HepG2 (cell line): ENCODE results near the gene RASAL1. TPM values are rescaled to one million over a fixed set of nuclear protein-coding genes. Genes with fewer than 3 reads are reported as not detected.

Source experiments
- PITX1 ChIP-seq: sonication (generic); formaldehyde crosslinking; IDR thresholded peaks from 2 replicates; pipeline ENCODE4 v1.5.1; 2020; ENCODE audit warnings: mild to moderate bottlenecking, missing genetic modification reagents
- POLR2G ChIP-seq: fragments of 200-400 bp; formaldehyde crosslinking; IDR thresholded peaks from 2 replicates; pipeline ENCODE4 v1.6.1; 2018; ENCODE audit warnings: mild to moderate bottlenecking, low read depth, low read length, moderate library complexity
- ZBTB1 ChIP-seq: sonication (generic); formaldehyde crosslinking; IDR thresholded peaks from 2 replicates; pipeline ENCODE4 v1.4.0; 2020; ENCODE audit warnings: missing genetic modification reagents, borderline replicate concordance
- ZNF263 ChIP-seq: sonication (generic); formaldehyde crosslinking; IDR thresholded peaks from 2 replicates; pipeline ENCODE4 v1.4.0; 2020; ENCODE audit warnings: missing genetic modification reagents
- ZNF496 ChIP-seq: sonication (generic); formaldehyde crosslinking; IDR thresholded peaks from 2 replicates; pipeline ENCODE4 v1.8.1; 2023; ENCODE audit warnings: mild to moderate bottlenecking, moderate library complexity, missing genetic modification reagents; ENCODE audit not compliant: insufficient replicate concordance
- polyA plus RNA-seq, 8 experiments: library from polyadenylated mRNA; depleted of rRNA in 3 of 8; stranded (reverse) in 7 of 8; unstranded in 1 of 8; fragments of >200 nt; fragmentation: Illumina TruSeq in 4 of 8; extraction: Trizol in 4 of 8; gene quantifications; 2 replicates each; pipeline versions ENCODE4 v1.2.1 to v1.2.3, GENCODE V29; 2011 to 2016; ENCODE audit warnings: low read depth in 4 of 8, missing spikeins in 1 of 8, mixed read lengths in 1 of 8; ENCODE audit not compliant: insufficient read depth in 1 of 8
- total RNA-seq, 5 experiments: library from RNA; depleted of rRNA; stranded (reverse); fragments of >200 nt; fragmentation: Illumina TruSeq; extraction: Trizol; gene quantifications; 2 replicates each; pipeline ENCODE4 v1.2.3, GENCODE V29; 2016; ENCODE audit warnings: low read depth in 1 of 5
- TF ChIP-seq, protein P1 (sequence below): sonication (generic); formaldehyde crosslinking; IDR thresholded peaks from 2 replicates; pipeline ENCODE4 v1.4.0; 2020; ENCODE audit warnings: missing genetic modification reagents
- TF ChIP-seq, protein P2 (sequence below): sonication (generic); formaldehyde crosslinking; IDR thresholded peaks from 2 replicates; pipeline ENCODE4 v1.5.0; 2020; ENCODE audit warnings: mild to moderate bottlenecking, missing genetic modification reagents, borderline replicate concordance
- TF ChIP-seq, protein P3 (sequence below): sonication (generic); formaldehyde crosslinking; IDR thresholded peaks from 2 replicates; pipeline ENCODE4 v1.5.0; 2020; ENCODE audit warnings: mild to moderate bottlenecking, missing genetic modification reagents
- TF ChIP-seq, protein P4 (sequence below): sonication (generic); formaldehyde crosslinking; IDR thresholded peaks from 2 replicates; pipeline ENCODE4 v1.4.0; 2020; ENCODE audit warnings: mild to moderate bottlenecking, missing genetic modification reagents
- TF ChIP-seq, protein P5 (sequence below): sonication (generic); formaldehyde crosslinking; IDR thresholded peaks from 2 replicates; pipeline ENCODE4 v1.5.0; 2020; ENCODE audit warnings: missing genetic modification reagents
- TF ChIP-seq, protein P6 (sequence below): IDR thresholded peaks from 2 replicates; pipeline ENCODE4 v1.6.1; 2016; ENCODE audit warnings: missing genetic modification reagents, missing compliant biosample characterization

The RASAL1 gene
- total and polyA plus RNA-seq, 2 of the 13 experiments (the other 11 are each of a cell fraction or from before 2014, with no cell fraction given): not detected

DNA sequence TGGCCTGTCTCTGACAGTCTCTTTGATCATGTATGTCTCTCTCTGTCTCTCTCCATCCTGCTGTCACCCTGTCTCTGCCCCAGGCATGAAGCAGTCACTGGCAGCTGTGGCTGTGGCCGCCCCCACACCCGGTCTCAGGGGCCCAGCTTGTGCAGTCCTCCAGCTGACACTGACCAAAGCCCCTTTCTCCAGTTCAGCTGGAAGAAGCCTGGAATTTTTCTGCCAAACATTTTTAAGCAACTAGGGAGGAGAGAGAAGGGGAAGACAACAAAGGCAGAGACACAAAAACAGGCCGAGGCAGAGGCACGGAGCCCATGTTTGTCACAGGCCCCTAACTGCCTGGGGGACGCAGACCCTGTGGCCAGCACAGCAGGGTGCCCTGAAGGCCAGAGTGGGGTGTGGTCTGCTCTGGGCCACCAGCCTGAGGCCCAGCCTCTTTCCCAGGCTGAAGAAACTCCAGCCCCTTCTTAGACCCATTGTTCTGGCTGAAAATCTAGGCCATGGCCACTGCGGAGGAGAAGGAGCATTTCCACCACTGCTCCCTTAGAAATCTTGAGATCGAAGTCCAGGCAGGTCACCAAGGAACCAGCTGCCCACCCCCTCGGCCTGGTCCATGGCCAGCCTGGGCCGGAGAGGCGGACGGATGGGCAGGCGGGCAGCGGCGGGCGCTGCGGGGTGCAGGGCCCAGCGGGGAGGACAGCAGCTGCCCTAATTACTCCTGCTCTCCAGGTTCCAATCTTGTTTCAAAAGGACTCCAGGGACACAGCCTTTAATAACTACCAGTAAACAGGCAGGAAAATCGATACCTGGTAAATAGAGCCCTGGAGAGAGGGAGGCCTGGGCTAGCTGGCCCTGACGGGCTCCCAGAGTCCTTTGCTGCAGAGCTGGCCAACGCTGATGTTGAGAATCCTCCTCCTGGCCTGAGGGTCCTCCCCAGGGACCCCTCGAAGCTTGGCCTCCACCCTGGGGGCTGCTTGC, 64.1 kb downstream of the RASAL1 start (continued):
- TF ChIP-seq, protein P1, sequence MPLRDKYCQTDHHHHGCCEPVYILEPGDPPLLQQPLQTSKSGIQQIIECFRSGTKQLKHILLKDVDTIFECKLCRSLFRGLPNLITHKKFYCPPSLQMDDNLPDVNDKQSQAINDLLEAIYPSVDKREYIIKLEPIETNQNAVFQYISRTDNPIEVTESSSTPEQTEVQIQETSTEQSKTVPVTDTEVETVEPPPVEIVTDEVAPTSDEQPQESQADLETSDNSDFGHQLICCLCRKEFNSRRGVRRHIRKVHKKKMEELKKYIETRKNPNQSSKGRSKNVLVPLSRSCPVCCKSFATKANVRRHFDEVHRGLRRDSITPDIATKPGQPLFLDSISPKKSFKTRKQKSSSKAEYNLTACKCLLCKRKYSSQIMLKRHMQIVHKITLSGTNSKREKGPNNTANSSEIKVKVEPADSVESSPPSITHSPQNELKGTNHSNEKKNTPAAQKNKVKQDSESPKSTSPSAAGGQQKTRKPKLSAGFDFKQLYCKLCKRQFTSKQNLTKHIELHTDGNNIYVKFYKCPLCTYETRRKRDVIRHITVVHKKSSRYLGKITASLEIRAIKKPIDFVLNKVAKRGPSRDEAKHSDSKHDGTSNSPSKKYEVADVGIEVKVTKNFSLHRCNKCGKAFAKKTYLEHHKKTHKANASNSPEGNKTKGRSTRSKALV (CRISPR knock-in tag): no peak
- TF ChIP-seq, protein P2, sequence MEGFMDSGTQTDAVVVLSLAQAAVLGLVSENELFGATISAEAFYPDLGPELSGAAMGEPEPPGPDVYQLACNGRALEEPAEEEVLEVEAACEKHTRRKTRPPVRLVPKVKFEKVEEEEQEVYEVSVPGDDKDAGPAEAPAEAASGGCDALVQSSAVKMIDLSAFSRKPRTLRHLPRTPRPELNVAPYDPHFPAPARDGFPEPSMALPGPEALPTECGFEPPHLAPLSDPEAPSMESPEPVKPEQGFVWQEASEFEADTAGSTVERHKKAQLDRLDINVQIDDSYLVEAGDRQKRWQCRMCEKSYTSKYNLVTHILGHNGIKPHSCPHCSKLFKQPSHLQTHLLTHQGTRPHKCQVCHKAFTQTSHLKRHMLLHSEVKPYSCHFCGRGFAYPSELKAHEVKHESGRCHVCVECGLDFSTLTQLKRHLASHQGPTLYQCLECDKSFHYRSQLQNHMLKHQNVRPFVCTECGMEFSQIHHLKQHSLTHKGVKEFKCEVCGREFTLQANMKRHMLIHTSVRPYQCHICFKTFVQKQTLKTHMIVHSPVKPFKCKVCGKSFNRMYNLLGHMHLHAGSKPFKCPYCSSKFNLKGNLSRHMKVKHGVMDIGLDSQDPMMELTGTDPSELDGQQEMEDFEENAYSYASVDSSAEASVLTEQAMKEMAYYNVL (CRISPR knock-in tag): peak; percentile 17; the same call in 1 of the 2 replicates
- TF ChIP-seq, protein P3, sequence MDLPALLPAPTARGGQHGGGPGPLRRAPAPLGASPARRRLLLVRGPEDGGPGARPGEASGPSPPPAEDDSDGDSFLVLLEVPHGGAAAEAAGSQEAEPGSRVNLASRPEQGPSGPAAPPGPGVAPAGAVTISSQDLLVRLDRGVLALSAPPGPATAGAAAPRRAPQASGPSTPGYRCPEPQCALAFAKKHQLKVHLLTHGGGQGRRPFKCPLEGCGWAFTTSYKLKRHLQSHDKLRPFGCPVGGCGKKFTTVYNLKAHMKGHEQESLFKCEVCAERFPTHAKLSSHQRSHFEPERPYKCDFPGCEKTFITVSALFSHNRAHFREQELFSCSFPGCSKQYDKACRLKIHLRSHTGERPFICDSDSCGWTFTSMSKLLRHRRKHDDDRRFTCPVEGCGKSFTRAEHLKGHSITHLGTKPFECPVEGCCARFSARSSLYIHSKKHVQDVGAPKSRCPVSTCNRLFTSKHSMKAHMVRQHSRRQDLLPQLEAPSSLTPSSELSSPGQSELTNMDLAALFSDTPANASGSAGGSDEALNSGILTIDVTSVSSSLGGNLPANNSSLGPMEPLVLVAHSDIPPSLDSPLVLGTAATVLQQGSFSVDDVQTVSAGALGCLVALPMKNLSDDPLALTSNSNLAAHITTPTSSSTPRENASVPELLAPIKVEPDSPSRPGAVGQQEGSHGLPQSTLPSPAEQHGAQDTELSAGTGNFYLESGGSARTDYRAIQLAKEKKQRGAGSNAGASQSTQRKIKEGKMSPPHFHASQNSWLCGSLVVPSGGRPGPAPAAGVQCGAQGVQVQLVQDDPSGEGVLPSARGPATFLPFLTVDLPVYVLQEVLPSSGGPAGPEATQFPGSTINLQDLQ (CRISPR knock-in tag): no peak
- TF ChIP-seq ZNF496 (CRISPR knock-in tag) (no peak), POLR2G (no peak), ZBTB1 (no peak), ZNF263 (CRISPR knock-in tag) (peak; percentile 92), PITX1 (0 out of 2 replicates have a peak, but pooled peaks have one; percentile 26)
- TF ChIP-seq, protein P4, sequence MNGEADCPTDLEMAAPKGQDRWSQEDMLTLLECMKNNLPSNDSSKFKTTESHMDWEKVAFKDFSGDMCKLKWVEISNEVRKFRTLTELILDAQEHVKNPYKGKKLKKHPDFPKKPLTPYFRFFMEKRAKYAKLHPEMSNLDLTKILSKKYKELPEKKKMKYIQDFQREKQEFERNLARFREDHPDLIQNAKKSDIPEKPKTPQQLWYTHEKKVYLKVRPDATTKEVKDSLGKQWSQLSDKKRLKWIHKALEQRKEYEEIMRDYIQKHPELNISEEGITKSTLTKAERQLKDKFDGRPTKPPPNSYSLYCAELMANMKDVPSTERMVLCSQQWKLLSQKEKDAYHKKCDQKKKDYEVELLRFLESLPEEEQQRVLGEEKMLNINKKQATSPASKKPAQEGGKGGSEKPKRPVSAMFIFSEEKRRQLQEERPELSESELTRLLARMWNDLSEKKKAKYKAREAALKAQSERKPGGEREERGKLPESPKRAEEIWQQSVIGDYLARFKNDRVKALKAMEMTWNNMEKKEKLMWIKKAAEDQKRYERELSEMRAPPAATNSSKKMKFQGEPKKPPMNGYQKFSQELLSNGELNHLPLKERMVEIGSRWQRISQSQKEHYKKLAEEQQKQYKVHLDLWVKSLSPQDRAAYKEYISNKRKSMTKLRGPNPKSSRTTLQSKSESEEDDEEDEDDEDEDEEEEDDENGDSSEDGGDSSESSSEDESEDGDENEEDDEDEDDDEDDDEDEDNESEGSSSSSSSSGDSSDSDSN (CRISPR knock-in tag): 0 out of 2 replicates have a peak, but pooled peaks have one; percentile 36
- TF ChIP-seq, protein P5, sequence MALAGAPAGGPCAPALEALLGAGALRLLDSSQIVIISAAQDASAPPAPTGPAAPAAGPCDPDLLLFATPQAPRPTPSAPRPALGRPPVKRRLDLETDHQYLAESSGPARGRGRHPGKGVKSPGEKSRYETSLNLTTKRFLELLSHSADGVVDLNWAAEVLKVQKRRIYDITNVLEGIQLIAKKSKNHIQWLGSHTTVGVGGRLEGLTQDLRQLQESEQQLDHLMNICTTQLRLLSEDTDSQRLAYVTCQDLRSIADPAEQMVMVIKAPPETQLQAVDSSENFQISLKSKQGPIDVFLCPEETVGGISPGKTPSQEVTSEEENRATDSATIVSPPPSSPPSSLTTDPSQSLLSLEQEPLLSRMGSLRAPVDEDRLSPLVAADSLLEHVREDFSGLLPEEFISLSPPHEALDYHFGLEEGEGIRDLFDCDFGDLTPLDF (CRISPR knock-in tag): no peak
- TF ChIP-seq, protein P6, sequence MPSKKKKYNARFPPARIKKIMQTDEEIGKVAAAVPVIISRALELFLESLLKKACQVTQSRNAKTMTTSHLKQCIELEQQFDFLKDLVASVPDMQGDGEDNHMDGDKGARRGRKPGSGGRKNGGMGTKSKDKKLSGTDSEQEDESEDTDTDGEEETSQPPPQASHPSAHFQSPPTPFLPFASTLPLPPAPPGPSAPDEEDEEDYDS (CRISPR knock-in tag): no peak
